Muscle layer of duodenum (tissue), 2 donors: ENCODE results near the gene SIAH2.

Source experiments
- H3K27ac ChIP-seq: one replicate; pipeline ENCODE4 v1.7.0; 2013; ENCODE audit warnings: mild to moderate bottlenecking, low read length
- H3K27me3 ChIP-seq: one replicate; pipeline ENCODE4 v1.7.0; 2013; ENCODE audit warnings: low read depth, mild to moderate bottlenecking, control low read depth, low read length
- H3K36me3 ChIP-seq, 2 donors: one replicate each; pipeline ENCODE4 v1.7.0; 2013; ENCODE audit warnings: low read length in 2 of 2, control low read depth in 1 of 2, mild to moderate bottlenecking in 1 of 2; ENCODE audit not compliant: insufficient read depth in 2 of 2, control insufficient read depth in 1 of 2
- H3K4me1 ChIP-seq, 2 donors: one replicate each; pipeline ENCODE4 v1.7.0; 2013; ENCODE audit warnings: low read length in 2 of 2, mild to moderate bottlenecking in 2 of 2, control low read depth in 1 of 2, moderate library complexity in 1 of 2; ENCODE audit not compliant: insufficient read depth in 2 of 2, control insufficient read depth in 1 of 2
- H3K4me3 ChIP-seq, 2 donors: one replicate each; pipeline ENCODE4 v1.7.0; 2013; ENCODE audit warnings: low read length in 2 of 2, low read depth in 1 of 2, mild to moderate bottlenecking in 1 of 2
- H3K9me3 ChIP-seq, 2 donors: one replicate each; pipeline ENCODE4 v1.7.0; 2013; ENCODE audit warnings: low read length in 2 of 2, control low read depth in 1 of 2, mild to moderate bottlenecking in 1 of 2; ENCODE audit not compliant: control insufficient read depth in 1 of 2
- donor health status: healthy.

The SIAH2 gene

GRCh38 chr3:150727653-150728502, 35.1 kb downstream of the SIAH2 start:
- no peak overlapping the region for H3K4me3 ChIP-seq
- no peak overlapping the region for H3K27ac ChIP-seq
- no peaks in the 10 kb centered on the region for H3K36me3 ChIP-seq
- no peaks in the 10 kb centered on the region for H3K9me3 ChIP-seq
- H3K27me3 ChIP-seq = no peaks in the 10 kb centered on the region
- no peaks in the 10 kb centered on the region for H3K4me1 ChIP-seq

- Histone ChIP-seq H3K27ac (no peak overlapping the region), H3K4me3 (no peak overlapping the region), H3K4me1 (peaks cover 0 to 6% of the 10 kb centered on the region in 2 donors), H3K9me3 (no peaks in the 10 kb centered on the region), H3K27me3 (no peaks in the 10 kb centered on the region), H3K36me3 (no peaks in the 10 kb centered on the region)
Measured at GRCh38 chr3:150725548-150725947, 37.4 kb downstream of the SIAH2 start.

GRCh38 chr3:150723946-150724345, 39.0 kb downstream of the SIAH2 start:
- H3K9me3 ChIP-seq = no peaks in the 10 kb centered on the region
- no peaks in the 10 kb centered on the region for H3K27me3 ChIP-seq
- H3K4me3 ChIP-seq = no peak overlapping the region
- H3K4me1 ChIP-seq = peaks cover 0 to 6% of the 10 kb centered on the region in 2 donors
- H3K36me3 ChIP-seq = no peaks in the 10 kb centered on the region
- no peak overlapping the region for H3K27ac ChIP-seq

GRCh38 chr3:150722267-150722666, 40.7 kb downstream of the SIAH2 start:
- Histone ChIP-seq H3K27me3 (no peaks in the 10 kb centered on the region), H3K4me3 (no peak overlapping the region), H3K4me1 (peaks cover 0 to 6% of the 10 kb centered on the region in 2 donors), H3K36me3 (no peaks in the 10 kb centered on the region), H3K27ac (no peak overlapping the region), H3K9me3 (no peaks in the 10 kb centered on the region)

GRCh38 chr3:150721285-150722130, 41.5 kb downstream of the SIAH2 start:
- H3K4me3 ChIP-seq = no peak overlapping the region
- no peaks in the 10 kb centered on the region for H3K27me3 ChIP-seq
- H3K9me3 ChIP-seq = no peaks in the 10 kb centered on the region
- peaks cover 0 to 6% of the 10 kb centered on the region in 2 donors for H3K4me1 ChIP-seq
- no peaks in the 10 kb centered on the region for H3K36me3 ChIP-seq
- H3K27ac ChIP-seq = no peak overlapping the region

DNA sequence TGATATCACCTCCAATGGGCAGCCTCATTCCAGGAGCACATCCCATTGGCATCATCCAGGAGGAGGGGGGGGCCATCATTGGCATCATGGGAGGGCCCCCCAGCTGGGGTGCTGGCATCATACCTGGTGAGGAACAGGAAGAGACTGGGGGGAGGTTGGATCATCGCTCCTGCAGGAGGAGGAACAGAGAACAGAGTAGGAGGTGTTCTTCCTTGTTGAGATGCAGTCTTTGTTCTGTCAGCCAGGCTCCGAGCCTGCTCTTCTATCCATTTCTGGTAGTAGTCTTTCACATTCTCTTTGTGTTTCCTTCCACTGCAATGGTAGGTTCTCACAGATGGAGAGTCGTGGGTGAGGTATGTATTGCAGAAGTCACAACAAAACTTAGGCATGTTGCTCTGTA, 42.5 kb downstream of the SIAH2 start:
- Histone ChIP-seq H3K27me3 (no peaks in the 10 kb centered on the region), H3K36me3 (no peaks in the 10 kb centered on the region), H3K4me3 (no peak overlapping the region), H3K4me1 (peaks cover 0 to 6% of the 10 kb centered on the region in 2 donors), H3K27ac (no peak overlapping the region), H3K9me3 (no peaks in the 10 kb centered on the region)

- Histone ChIP-seq H3K36me3 (no peaks in the 10 kb centered on the region), H3K4me3 (no peak overlapping the region), H3K4me1 (no peaks in the 10 kb centered on the region), H3K27me3 (no peaks in the 10 kb centered on the region), H3K9me3 (no peaks in the 10 kb centered on the region), H3K27ac (no peak overlapping the region)
Measured at GRCh38 chr3:150710097-150710496, 52.9 kb downstream of the SIAH2 start.

DNA sequence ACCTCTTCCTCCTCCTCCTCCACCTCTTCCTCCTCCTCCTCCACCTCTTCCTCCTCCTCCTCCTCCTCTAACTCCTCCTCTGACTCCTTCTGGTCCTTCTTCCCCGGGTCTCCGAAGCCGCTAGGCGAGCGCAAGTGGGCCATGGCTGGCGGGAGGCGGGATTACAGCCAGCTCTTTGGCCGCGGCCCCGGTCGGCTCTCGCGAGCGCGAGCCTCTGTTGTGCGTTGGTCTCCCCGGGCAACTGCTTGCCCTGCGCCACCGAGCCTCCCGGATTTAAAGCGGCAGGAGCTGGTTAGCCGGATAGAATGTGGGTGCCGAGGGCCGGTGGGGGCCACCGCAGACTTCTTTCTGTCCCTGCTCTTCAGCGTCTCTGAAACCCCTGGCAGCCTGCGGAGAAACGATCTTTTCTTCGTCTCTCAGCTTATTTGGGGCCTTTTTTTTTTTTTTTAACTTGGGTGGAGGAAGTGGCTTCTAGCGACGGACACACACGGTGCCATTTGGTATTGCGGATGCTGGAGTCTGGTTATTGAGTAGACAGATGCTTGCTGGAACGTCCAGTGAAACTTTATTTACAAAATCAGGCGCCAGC, 59.1 kb downstream of the SIAH2 start, which contains the start of gene ERICH6:
ERICH6 (minus strand) TSS at position 165 of the 589 bp plus-strand sequence; CDS start at position 143, 22 bp downstream.
- H3K4me3 ChIP-seq = peak within 1 kb of the TSS; percentile 66 to 85
- peak within 1 kb of the TSS; percentile 86 for H3K27ac ChIP-seq
- H3K4me1 ChIP-seq = peaks cover 0 to 5% of the 10 kb centered on the region in 2 donors
- H3K27me3 ChIP-seq = no peaks in the 10 kb centered on the region
- H3K36me3 ChIP-seq = no peaks in the 10 kb centered on the region
- no peaks in the 10 kb centered on the region for H3K9me3 ChIP-seq

DNA sequence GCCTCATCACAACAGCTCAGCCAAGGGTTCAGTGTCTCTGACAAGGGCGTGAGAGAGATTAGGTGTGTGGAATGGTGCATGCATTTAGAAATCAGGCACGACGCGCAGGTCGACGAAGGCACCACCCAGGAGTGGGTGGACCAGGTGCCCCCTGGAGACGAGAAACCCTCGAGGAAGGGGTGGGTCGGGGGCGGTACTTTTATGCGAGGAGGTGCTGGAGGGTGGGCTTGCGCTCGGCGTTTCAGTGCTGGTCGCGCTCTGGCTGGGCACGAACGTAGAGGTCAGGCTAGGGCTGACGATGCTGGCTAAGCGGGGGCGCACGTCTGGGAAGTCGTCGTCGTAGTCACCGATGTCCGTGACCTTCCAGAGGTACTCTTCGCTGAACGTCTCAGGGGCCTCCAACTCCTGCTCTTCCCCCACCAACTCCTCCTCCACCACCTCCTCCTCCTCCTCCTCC, 59.6 kb downstream of the SIAH2 start:
- Histone ChIP-seq H3K4me3 (peak overlapping the region; percentile 66 to 85), H3K27ac (peak overlapping the region; percentile 86), H3K4me1 (peaks cover 0 to 5% of the 10 kb centered on the region in 2 donors), H3K36me3 (no peaks in the 10 kb centered on the region), H3K9me3 (no peaks in the 10 kb centered on the region), H3K27me3 (no peaks in the 10 kb centered on the region)

DNA sequence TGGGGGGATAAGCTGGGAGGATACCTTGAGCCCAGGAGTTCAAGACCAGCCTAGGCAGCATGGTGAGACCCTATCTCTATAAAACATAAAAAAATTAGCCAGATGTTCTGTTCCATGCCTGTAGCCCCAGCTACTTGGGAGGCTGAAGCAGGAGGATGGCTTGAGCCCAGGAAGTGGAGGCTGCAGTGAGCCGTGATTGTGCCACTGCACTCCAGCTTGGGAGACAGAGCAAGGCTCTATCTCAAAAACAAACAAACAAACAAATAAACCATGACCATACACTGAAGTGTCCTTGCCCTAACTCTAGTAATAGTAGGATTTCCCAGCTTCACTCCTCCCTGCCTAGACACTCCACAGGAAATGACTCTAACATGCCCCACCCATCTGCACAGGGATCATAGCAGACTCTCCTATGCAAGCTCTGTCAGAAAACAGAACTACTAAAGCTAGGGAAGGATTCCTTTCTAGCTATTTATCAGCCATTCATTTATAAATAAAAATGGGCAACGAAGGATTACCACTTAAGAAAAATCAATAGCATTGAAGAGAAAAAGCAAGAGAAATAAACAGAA, 63.8 kb downstream of the SIAH2 start:
- Histone ChIP-seq H3K4me1 (peaks cover 0 to 5% of the 10 kb centered on the region in 2 donors), H3K27ac (no peak overlapping the region), H3K9me3 (no peaks in the 10 kb centered on the region), H3K36me3 (no peaks in the 10 kb centered on the region), H3K4me3 (no peak overlapping the region), H3K27me3 (no peaks in the 10 kb centered on the region)

DNA sequence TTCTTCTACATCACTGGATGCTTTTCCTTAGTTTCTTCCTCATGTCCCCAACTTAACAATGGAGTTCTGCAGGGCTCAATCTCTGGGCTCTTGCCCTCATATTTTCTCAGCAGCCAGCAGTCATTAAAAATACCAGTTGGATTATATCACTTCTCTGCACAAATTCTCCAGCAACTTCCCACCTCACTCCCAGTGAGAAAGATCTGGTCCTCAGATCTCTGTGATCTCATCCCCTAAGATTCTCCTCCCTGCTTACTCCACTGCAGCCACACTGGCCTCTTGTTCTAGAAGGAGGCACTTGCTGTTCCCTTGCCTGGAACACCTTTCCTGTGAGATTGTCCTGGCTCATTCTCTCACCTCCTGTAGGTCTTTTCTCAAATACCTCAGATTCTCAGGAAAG, 65.3 kb downstream of the SIAH2 start:
- no peaks in the 10 kb centered on the region for H3K36me3 ChIP-seq
- no peaks in the 10 kb centered on the region for H3K9me3 ChIP-seq
- no peaks in the 10 kb centered on the region for H3K27me3 ChIP-seq
- no peak overlapping the region for H3K27ac ChIP-seq
- no peak overlapping the region for H3K4me3 ChIP-seq
- H3K4me1 ChIP-seq = no peaks in the 10 kb centered on the region
